NCI-H2227 treated with DMSO at 0.1 percent for 48 hours (cell line): ENCODE results near the gene KRAS.

ENCODE experiments used
- DNase-seq: peaks from one replicate; lab custom pipeline; 2025; lab: John Stamatoyannopoulos, UW

Gene KRAS

DNA sequence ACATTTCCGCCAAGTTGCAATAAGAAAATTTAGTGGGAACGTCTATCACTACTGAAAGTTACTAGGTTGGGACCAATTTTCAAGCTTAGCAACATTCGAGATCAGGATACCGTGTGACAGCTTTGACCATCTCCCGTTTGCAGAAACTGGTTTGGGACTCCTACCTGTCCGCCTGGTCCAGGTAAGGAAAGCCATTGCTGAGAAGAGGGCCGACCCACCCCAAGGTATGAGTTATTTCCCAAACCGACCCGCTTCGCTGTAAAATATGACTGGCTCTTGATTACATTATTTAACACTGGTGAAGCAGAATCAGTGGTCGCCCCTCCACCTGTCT, 56.0 kb downstream of the KRAS start:
- no peak for DNase-seq

DNA sequence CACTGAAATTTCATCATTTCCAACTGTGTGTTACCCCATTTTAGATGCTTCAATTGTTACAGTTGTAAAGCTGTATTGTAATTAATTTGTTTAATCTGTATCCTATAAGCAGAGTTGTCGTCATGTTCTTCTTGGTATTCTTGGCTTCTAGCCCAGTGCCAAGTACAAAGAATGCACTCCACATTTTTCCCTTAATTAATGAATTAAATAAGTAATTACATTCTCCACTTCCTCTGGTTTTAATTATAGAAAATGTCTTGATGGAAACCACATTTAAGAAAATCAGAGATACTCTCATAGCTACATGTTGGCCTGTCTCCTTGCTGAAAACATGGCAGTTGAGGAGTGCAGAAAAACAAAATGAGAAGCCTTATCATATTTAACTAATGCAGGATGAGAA, 56.5 kb downstream of the KRAS start:
- DNase-seq, result no peak

DNA sequence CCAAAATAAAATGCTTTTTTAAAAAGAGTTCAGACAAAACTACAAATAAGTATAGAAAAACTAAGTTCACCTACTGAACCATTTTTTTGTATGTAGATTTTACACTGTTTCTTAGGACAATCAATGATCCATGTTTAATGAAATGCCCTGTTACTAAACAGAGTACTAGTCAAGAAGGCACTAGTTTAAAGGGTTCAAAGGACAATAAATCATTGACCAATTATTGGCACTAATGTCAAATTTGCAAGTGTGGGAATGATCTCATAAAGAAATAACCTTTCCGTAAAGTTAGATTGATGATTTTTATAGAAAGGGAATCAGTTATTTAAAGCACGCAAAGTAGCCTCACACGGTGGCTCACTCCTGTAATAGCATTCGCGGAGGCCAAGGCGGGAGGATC, 59.9 kb downstream of the KRAS start:
- no peak for DNase-seq

DNA sequence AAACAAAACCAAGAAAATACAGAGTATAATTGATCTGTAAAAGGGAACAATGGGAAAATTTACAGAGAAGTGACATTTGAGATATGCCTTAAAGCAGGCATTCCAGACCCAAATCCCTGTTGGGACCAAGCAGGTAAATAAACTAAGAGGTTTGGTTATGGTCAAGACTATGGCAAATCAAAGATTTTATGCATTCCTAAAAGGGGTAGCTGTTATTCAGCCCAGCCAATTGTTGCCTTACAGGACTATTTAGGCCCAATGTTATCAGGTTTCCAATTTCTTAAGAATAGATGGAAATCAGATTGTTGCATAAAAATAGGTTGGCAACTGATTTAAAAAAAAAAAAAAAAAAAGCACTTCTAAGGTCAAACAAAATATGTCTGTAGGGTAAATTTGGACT, 61.1 kb downstream of the KRAS start:
- DNase-seq, result no peak

DNA sequence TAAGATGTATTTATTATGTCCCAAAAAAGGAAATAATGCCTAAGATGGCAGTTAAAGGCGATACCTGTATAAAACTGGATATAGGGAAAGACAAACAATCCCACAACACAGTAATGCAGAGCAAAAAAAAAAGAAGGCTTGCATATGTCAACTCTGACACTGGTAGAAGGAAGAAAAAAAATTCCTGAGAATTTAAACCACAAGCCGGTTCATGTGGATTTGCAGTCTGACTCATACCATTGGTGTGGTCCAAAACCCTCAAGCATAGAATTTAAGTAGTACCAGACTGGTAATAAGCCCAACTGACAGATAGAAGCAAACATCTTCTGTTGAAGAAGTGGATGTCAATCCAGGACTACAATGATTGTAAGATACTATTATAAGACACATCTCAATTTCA, 62.9 kb downstream of the KRAS start:
- DNase-seq, result no peak

DNA sequence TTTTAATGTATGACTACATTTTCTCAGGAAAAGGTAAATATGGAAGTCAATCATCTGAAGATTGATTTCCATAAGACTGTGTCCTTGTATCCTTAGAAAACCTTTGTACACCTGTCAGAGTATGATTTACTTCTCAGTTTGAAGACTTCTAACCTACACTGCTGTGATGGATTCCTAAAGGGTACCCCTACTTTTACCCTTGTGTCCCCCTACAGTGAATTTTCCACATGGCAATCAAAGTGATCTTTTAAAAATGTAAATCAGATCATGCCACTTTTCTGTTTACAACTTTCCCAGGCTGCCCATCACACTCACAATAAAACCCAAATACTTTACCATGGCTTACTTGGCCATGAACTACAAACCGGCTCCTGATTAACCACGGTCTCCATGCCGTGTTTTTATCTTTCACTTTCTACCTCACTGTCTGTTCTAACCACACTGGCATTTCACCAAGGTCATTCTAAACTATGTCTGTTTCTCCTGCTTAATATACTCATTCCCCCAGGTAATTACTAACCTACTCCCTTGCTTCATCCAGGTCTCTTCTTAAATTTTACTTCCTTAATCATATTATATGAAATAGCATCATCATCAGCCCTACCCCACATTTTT, 63.8 kb downstream of the KRAS start:
- no peak for DNase-seq

DNA sequence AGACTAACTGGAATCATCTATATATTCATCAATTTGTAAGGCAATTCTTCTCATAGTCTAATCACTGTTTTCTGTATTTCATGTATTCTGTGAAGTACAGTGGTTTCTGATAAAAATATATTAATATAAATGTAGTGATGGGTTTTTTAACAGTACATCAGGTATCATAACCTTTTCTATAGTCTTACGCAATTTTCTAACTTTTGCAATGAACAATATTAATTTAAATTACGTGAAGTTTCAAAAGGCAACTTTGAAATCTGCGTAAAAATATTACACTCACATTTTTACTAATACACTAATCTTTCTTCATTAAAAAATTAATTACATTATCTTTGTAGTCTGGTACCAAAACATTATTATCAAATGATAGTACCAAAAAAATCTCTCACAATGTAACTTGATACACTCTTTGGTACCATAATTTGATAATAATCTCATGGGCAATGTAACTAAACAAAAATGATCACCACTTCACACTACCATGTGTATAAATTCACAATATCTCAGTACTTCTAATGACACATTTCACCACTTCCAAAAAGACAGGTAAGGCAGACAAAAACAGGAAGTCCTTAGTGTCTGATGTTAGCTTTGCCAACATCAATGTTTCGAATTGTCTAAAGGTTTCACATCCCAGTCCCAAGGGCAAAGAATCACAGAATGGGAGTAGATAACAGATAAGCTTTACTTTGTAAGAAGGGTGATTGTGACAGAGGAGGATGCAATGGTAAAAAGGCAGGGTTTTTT, 64.5 kb downstream of the KRAS start:
- DNase-seq, result no peak

DNA sequence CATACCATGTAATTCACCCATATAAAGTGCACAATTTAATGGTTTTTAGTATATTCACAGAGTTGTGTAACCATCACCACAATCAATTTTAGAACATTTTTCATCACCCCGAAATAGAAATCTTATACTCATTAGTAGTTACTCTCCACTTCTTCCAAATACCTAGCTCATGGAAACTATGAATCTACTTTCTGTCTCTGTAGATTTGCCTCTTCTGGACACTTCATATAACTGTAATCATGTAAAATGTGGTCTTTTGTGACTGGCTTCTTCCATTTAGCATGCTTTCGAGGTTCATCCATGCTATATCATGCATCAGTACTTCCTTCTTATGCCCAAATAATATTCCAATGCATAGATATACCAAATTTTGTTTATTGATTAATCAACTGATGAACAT, 66.6 kb downstream of the KRAS start:
- DNase-seq, result no peak

DNA sequence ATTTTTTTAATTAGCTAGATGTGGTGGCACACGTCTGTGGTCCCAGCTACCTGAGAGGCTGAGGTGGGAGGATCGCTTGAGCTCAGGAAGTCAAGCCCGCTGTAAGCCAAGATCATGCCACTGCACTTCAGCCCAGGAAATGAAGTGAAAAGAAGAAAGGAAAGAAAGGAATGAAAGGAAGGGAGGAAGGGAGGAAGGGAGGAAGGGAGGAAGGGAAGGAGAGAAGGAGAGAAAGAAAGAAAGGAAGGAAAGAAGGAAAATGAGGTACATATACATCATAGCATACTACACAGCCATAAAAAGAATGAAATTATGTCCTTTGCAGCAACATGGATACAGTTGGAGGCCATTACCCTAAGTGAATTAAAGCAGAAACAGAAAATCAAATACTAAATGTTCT, 68.0 kb downstream of the KRAS start:
- no peak for DNase-seq

DNA sequence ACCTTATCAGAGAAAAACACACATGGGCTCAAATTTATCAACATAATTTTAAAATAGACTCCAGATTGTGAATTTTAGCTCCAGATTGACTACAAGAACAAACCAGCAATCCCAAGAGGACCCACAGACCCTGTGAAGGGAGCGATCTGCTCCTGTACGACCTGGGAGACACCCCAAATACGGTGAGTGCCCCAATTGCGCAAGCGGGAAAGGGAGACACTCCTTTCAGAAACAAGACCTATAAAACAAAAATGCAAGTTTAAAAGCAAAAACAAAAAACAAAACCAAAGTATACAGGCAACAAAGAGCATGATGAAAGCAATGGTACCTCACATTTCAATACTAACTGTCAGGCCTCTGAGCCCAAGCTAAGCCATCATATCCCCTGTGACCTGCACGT, 87.9 kb downstream of the KRAS start:
- DNase-seq, result no peak

DNA sequence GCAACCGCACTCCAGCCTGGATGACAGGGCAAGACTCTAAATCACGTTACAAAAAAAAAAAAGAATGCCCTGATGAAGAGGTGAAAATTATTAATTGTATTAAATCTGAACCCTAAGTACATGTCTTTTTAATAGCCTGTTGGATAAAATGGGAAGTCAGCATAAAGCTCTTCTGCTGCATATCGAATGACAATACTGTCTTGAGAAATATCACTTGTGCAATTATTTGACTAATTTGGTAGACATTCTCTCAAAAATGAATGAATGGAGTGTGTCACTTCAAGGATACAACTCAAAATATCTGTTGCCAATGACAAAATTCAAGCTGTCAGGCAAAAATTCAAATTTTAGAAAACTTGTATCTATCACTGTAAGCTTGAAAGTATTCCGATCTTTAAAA, 94.7 kb downstream of the KRAS start:
- no peak for DNase-seq

DNA sequence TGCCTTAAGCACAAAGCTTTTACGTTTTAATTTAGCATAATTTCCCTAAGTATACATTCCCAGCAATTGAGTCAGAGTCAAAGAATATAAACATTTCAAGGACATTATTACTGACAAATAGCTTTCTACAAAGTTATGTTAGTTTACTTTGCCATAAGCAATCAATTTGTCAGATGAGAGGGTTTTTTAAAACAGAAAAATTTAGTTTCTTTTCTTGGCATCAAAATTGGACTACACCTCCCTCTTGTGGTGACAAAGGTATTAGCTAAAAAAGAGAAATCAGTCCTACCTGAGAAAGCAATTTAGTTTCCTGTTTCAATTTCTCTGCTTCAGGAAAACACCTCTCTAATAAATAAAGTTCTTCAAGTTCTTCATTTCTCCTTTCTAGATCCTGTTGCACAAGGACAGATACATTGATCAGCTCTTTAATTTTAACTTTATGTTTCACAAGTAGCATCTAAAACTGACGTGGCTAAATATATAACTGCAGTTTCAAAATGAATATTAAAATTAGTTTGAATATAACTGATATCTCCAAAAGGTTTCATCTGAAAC, 95.6 kb downstream of the KRAS start:
- DNase-seq, result no peak
